ENCODE measurements around the gene TOMM34.

- TF ChIP-seq EZH2 (IDR thresholded peaks at IDR 0.05; ENCODE audit: insufficient read depth, poor library complexity, severe bottlenecking), result no peak
- TF ChIP-seq EZH2phosphoT487 (IDR thresholded peaks at IDR 0.05; ENCODE audit: insufficient read depth, low read depth), result no peak
These were observed 30.8 kb upstream of the TOMM34 start for GRCh38 chr20:44990957-44991356.
